ENCODE data around the gene MARK4.

DNA sequence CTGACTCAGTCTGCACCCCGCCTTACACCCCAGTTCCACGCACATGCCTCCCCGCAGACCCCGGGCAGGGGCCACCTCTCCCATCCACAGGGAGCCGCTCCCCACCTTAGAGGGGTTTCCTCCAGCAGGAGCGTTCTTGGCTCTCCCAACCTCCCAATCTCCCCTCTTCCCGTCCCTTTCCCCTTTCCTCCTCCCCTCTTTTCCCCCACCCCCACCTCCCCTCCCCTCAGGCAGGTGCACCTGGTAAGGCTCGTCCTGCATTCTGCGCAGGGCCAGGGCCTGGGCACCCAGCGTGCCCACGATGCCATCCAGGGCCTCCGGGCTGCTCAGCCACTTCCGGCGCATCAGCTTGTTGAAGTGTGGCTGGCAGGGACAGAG is 33.1 kb upstream of the MARK4 start:
- TF ChIP-seq, protein P1, sequence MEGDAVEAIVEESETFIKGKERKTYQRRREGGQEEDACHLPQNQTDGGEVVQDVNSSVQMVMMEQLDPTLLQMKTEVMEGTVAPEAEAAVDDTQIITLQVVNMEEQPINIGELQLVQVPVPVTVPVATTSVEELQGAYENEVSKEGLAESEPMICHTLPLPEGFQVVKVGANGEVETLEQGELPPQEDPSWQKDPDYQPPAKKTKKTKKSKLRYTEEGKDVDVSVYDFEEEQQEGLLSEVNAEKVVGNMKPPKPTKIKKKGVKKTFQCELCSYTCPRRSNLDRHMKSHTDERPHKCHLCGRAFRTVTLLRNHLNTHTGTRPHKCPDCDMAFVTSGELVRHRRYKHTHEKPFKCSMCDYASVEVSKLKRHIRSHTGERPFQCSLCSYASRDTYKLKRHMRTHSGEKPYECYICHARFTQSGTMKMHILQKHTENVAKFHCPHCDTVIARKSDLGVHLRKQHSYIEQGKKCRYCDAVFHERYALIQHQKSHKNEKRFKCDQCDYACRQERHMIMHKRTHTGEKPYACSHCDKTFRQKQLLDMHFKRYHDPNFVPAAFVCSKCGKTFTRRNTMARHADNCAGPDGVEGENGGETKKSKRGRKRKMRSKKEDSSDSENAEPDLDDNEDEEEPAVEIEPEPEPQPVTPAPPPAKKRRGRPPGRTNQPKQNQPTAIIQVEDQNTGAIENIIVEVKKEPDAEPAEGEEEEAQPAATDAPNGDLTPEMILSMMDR (conservative IDR thresholded peaks at IDR 0.05 in 1 of 2, IDR thresholded peaks at IDR 0.05 in 1 of 2; ENCODE audit: extremely low read depth in 1 of 2, insufficient read depth in 1 of 2, low read depth in 1 of 2, low read length in 2 of 2), result no peak
- no peak for TF ChIP-seq EZH2 (IDR thresholded peaks at IDR 0.05; ENCODE audit: borderline replicate concordance, low read length)
